ENCODE data around the gene LRFN3.

- no peak for TF ChIP-seq SUZ12 (IDR thresholded peaks at IDR 0.05)
- TF ChIP-seq FOXM1 (IDR thresholded peaks at IDR 0.05; ENCODE audit: borderline replicate concordance): no peak
- TF ChIP-seq SP1 (IDR thresholded peaks at IDR 0.05): no peak
- TF ChIP-seq PKNOX1 (IDR thresholded peaks at IDR 0.05): no peak
- TF ChIP-seq NFRKB (IDR thresholded peaks at IDR 0.05): no peak
- TF ChIP-seq ARNT (IDR thresholded peaks at IDR 0.05): no peak
- TF ChIP-seq ELF4 (IDR thresholded peaks at IDR 0.05): no peak
- TF ChIP-seq CTBP1 (IDR thresholded peaks at IDR 0.05; ENCODE audit: borderline replicate concordance): no peak
- no peak for TF ChIP-seq L3MBTL2 (conservative IDR thresholded peaks at IDR 0.05)
- TF ChIP-seq TARDBP (IDR thresholded peaks at IDR 0.05): no peak
Measured at GRCh38 chr19:35897706-35898451, 38.3 kb upstream of the LRFN3 start.
